Glutamatergic neuron (in vitro differentiated cells): ENCODE measurements around the gene ROR2. TPM values are rescaled to one million over a fixed set of nuclear protein-coding genes. Genes with fewer than 3 reads are reported as not detected.

Experiments
- DNase-seq: peaks from one replicate; pipeline ENCODE4 v3.0.0; 2022
- H3K27ac Mint-ChIP-seq: one replicate; pipeline ENCODE4 v1.8.0; 2020; ENCODE audit warnings: mild to moderate bottlenecking, mixed read lengths, inconsistent platforms; ENCODE audit not compliant: unreplicated experiment
- H3K27me3 Mint-ChIP-seq: one replicate; pipeline ENCODE4 v1.8.0; 2020; ENCODE audit warnings: mild to moderate bottlenecking, moderate library complexity, mixed read lengths, inconsistent platforms; ENCODE audit not compliant: unreplicated experiment
- H3K36me3 Mint-ChIP-seq: one replicate; pipeline ENCODE4 v1.8.0; 2020; ENCODE audit warnings: mild to moderate bottlenecking, mixed read lengths, inconsistent platforms; ENCODE audit not compliant: unreplicated experiment
- H3K4me1 Mint-ChIP-seq: one replicate; pipeline ENCODE4 v1.8.0; 2020; ENCODE audit warnings: mild to moderate bottlenecking, low read depth, mixed read lengths, inconsistent platforms; ENCODE audit not compliant: unreplicated experiment
- H3K4me3 Mint-ChIP-seq: one replicate; pipeline ENCODE4 v1.8.0; 2020; ENCODE audit warnings: mild to moderate bottlenecking, mixed read lengths, inconsistent platforms; ENCODE audit not compliant: unreplicated experiment
- H3K9me3 Mint-ChIP-seq: one replicate; pipeline ENCODE4 v1.8.0; 2020; ENCODE audit warnings: mild to moderate bottlenecking, moderate library complexity, mixed read lengths, inconsistent platforms; ENCODE audit not compliant: unreplicated experiment
- long read RNA-seq: library from polyadenylated mRNA; unstranded; transcript quantifications from one replicate; pipeline ENCODE4 v2.0.0, GENCODE V29; 2020; ENCODE audit not compliant: unreplicated experiment
- total RNA-seq: library from RNA; stranded (reverse); fragmentation: NEBNext Ultra II Directional; extraction: Animal tissue kit (Norgen Biotek cat#: 25700); gene quantifications from one replicate; pipeline ENCODE4 v1.2.1, GENCODE V29; 2021; ENCODE audit not compliant: unreplicated experiment
- TF ChIP-seq, protein P1 (sequence below): fragments of 200-600 bp; sonication (generic); IDR thresholded peaks from one replicate; pipeline ENCODE4 v1.5.0; 2021; ENCODE audit not compliant: partially characterized antibody, unreplicated experiment

ROR2 gene
- total RNA-seq = 51.1 TPM
- long read RNA-seq, full-length matches to known transcripts = 8 of 15 reads
- long read RNA-seq, partial matches to known transcripts = 2 of 15 reads
- long read RNA-seq, other reads (novel, unspliced or antisense) = 5 of 15 reads

DNA sequence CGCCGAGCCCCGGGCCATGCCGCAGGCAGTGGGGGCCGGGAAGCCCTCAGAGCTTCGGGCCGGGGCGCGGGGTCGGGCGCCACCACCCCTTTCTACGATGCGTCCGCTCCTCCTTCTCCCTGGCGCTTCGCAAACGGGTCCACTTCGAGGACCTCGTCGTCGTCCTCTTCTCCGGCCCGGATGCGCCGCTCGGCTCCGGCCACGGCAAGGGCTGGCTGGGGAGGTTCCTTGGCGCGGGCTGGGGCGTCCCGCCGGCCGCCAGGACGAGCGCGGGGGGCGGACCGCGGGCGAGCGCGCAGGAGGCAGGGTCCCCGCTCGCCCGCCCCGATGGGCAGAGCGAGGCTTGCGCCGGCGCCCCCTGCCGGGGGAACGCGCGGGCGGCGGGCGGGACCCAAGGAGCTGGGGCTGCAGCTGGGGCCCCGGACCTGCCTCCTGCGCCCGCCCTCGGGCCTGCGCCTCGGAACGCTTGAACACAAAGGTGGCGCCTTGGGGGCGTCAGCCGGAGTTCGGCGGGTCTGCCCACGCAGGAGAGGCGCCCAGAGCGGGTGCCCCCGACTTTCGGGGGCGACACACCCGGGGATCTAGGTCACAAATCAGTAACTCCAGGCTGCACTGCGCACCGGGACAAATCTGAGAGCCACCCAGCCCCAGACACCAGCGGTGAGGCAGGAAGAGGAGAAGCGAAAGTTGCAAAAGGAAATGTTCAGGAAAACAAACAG lies at the start of gene ROR2:
ROR2 (minus strand) TSS at position 283 of the 719 bp plus-strand sequence.
- H3K4me3 Mint-ChIP-seq = peak within 1 kb of the TSS; percentile 83
- peak within 1 kb of the TSS; percentile 25 for H3K27ac Mint-ChIP-seq
- H3K4me1 Mint-ChIP-seq = peaks cover 27% of the 10 kb centered on the region
- no peaks in the 10 kb centered on the region for H3K36me3 Mint-ChIP-seq
- TF ChIP-seq, protein P1, sequence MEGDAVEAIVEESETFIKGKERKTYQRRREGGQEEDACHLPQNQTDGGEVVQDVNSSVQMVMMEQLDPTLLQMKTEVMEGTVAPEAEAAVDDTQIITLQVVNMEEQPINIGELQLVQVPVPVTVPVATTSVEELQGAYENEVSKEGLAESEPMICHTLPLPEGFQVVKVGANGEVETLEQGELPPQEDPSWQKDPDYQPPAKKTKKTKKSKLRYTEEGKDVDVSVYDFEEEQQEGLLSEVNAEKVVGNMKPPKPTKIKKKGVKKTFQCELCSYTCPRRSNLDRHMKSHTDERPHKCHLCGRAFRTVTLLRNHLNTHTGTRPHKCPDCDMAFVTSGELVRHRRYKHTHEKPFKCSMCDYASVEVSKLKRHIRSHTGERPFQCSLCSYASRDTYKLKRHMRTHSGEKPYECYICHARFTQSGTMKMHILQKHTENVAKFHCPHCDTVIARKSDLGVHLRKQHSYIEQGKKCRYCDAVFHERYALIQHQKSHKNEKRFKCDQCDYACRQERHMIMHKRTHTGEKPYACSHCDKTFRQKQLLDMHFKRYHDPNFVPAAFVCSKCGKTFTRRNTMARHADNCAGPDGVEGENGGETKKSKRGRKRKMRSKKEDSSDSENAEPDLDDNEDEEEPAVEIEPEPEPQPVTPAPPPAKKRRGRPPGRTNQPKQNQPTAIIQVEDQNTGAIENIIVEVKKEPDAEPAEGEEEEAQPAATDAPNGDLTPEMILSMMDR = peak; percentile 75
- DNase-seq = peak; percentile 90
- H3K27me3 Mint-ChIP-seq = peaks cover 10% of the 10 kb centered on the region
- H3K9me3 Mint-ChIP-seq = peaks cover 4% of the 10 kb centered on the region

DNA sequence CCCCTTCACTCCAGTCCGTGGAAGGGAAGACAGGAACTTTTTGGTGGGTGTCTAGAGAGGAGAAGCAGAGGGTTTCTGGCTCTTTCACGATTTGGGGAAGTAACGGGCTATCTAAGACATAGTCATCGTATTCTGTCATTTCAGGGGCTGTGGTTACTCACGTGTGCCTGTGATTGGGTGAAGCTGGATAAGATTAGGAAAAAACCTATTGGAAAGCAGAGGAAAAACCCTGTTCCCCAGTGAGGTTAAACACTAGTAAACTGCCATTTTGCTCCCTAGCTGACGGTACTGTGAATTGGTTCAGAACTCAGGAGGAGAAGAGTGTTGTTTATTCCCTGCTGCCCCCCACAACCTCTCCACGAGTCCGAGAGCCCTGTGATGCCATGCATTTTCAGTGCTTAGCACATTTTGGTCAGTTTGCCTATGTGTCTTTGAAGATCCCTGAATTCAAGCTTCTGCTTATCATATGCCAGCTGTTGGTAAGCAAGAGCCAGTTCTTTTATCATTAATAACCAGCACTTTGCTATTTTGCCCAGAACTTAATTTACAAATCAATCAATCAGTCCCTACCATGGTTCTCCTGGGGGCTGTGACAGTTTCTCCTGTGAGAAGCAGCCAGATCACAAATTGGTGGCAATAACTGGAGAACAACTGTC lies 45.1 kb upstream of the ROR2 start:
- no peak overlapping the region for H3K4me3 Mint-ChIP-seq
- no peaks in the 10 kb centered on the region for H3K9me3 Mint-ChIP-seq

DNA sequence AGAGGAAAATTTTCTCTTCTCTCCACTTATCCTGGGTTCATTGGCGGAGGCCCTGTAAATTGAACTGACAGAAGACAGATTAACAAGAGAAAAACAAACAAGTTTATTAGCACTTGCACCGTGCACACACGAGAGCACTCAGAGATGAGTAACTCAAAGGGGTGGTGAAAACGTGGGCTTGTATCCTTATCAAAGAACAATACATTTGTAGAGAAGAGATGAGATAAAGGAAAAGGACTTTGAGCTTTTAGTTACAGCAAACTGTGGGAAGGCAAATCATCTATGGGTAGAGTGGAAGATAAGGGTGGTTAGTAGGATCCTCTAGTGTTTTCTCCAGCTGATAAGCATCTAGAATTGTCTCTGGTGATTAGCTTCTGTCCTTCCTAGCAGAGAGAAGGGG lies 44.4 kb upstream of the ROR2 start:
- no peak for DNase-seq
- H3K4me1 Mint-ChIP-seq = peaks cover 16% of the 10 kb centered on the region
- H3K4me3 Mint-ChIP-seq = no peak overlapping the region
- no peaks in the 10 kb centered on the region for H3K27me3 Mint-ChIP-seq
- H3K9me3 Mint-ChIP-seq = no peaks in the 10 kb centered on the region
- no peak overlapping the region for H3K27ac Mint-ChIP-seq
- TF ChIP-seq, protein P1 = no peak
- H3K36me3 Mint-ChIP-seq = peaks cover 5% of the 10 kb centered on the region

More for the DNA sequence above, 45.1 kb upstream of the ROR2 start:
- Mint-ChIP-seq H3K27me3 (no peaks in the 10 kb centered on the region), H3K4me1 (peaks cover 16% of the 10 kb centered on the region), H3K36me3 (peaks cover 8% of the 10 kb centered on the region), H3K27ac (no peak overlapping the region)
- DNase-seq = no peak
- TF ChIP-seq, protein P1 = no peak

DNA sequence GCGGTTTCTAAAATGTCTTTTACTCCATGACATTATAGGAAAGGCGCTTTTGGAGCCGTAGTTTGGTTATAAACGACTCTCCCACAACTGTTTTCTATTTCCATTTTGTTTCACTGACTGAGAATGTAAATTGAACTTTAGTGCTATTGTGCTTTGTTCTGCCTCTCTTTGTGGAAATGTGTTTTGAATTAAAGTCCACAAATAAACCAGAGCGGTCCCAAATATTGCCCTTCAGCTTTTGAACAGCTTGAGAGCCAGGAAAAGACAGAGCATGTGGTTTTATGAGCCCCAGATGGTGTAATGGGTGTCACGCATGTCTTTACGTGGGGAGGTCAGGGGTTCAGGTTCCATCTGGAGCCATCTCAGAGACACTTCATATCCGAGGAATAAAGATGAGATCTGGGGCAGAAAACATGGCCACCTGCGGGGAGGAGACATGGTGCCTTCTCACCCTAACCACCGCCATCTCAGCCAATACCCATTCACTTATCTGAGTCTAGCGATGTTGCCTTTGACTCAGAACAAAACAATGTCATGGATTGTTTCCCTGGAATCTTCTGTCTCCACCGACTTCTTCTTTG lies 42.5 kb upstream of the ROR2 start:
- DNase-seq = no peak
- TF ChIP-seq, protein P1 = no peak
- Mint-ChIP-seq H3K36me3 (peaks cover 5% of the 10 kb centered on the region), H3K27me3 (no peaks in the 10 kb centered on the region), H3K4me1 (peaks cover 16% of the 10 kb centered on the region), H3K4me3 (no peak overlapping the region), H3K9me3 (no peaks in the 10 kb centered on the region), H3K27ac (no peak overlapping the region)
